Transverse colon (tissue), 3 donors: Measurements from ENCODE around the gene RGMA.

Experiments
- CTCF ChIP-seq, 5 experiments: fragments of 200-600 bp in 3 of 5; fragments of 450-650 bp in 2 of 5; sonication (generic) in 3 of 5; IDR thresholded peaks; 1 replicate in 2 of 5; 2 replicates in 3 of 5; pipeline ENCODE4 v1.5.1; 2016 to 2017; ENCODE audit warnings: antibody characterized with exemption in 5 of 5, inconsistent platforms in 3 of 5, mild to moderate bottlenecking in 2 of 5, moderate library complexity in 1 of 5
- EP300 ChIP-seq: sonication (generic); formaldehyde crosslinking; IDR thresholded peaks from one replicate; pipeline ENCODE4 v1.6.1; 2017; ENCODE audit warnings: antibody characterized with exemption, low read depth
- POLR2A ChIP-seq: fragments of 450-650 bp; IDR thresholded peaks from one replicate; pipeline ENCODE4 v1.6.1; 2016; ENCODE audit warnings: antibody characterized with exemption, mild to moderate bottlenecking, moderate library complexity

DNA sequence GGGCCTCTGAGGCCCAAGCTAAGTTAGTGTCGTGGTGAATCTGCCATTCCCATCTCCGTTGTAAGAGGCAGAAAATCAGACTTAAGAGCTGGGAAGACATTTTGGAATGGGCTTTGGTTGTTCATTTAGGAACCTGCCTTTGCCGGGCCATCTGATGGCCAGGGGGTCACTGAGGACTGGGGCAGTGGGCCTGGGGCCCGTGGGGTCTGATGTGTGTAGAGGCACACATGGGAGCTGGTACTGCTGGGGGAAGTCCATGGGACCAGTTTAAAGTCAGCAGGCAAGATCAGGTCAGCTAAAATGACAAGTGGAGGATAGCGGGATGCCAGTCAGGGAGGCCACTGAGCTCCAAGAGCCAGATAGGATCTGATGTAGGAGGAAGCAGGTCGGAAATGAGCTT is 38.3 kb upstream of the RGMA start:
- TF ChIP-seq EP300 (no peak), CTCF (IDR thresholded peaks at IDR 0.05) (no peak), POLR2A (no peak)
